ENCODE results near the gene PPP5C.

- TF ChIP-seq POLR2AphosphoS5 (IDR thresholded peaks at IDR 0.05; ENCODE audit: borderline replicate concordance, low read depth, low read length) (no peak), EZH2 (IDR thresholded peaks at IDR 0.05) (no peak)
Observed at GRCh38 chr19:46409191-46409590, 62.3 kb downstream of the PPP5C start.

Data from SK-N-MC (cell line).